Subcutaneous adipose tissue (tissue), 4 donors: ENCODE measurements around the gene RNF25. TPM values are rescaled to one million over a fixed set of nuclear protein-coding genes. Genes with fewer than 3 reads are reported as not detected.

Experiments used
- CTCF ChIP-seq: fragments of 450-650 bp; IDR thresholded peaks from one replicate; pipeline ENCODE4 v1.5.1; 2016; ENCODE audit warnings: low read depth, mild to moderate bottlenecking, control low read depth, antibody characterized with exemption, moderate library complexity
- total RNA-seq, 4 donors: library from RNA; depleted of rRNA; stranded (reverse); fragments of >200 nt; gene quantifications; one replicate each; pipeline ENCODE4 v1.1.0, GENCODE V29; 2016

Gene RNF25
- total RNA-seq, 4 donors from 2014 or later, result 7.5 to 13.7 (median 12.0) TPM

- no peak for TF ChIP-seq CTCF
These were observed 31.5 kb upstream of the RNF25 start for GRCh38 chr2:218703341-218703740.

GRCh38 chr2:218701806-218702205, 30.0 kb upstream of the RNF25 start:
- TF ChIP-seq CTCF, result no peak

DNA sequence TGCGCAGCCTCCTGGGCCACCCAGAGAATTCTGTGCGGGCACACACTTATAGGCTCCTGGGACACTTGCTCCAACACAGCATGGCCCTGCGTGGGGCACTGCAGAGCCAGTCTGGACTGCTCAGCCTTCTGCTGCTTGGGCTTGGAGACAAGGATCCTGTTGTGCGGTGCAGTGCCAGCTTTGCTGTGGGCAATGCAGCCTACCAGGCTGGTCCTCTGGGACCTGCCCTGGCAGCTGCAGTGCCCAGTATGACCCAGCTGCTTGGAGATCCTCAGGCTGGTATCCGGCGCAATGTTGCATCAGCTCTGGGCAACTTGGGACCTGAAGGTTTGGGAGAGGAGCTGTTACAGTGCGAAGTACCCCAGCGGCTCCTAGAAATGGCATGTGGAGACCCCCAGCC, 27.1 kb upstream of the RNF25 start:
- no peak for TF ChIP-seq CTCF

GRCh38 chr2:218694405-218695145, 22.8 kb upstream of the RNF25 start:
- no peak for TF ChIP-seq CTCF

DNA sequence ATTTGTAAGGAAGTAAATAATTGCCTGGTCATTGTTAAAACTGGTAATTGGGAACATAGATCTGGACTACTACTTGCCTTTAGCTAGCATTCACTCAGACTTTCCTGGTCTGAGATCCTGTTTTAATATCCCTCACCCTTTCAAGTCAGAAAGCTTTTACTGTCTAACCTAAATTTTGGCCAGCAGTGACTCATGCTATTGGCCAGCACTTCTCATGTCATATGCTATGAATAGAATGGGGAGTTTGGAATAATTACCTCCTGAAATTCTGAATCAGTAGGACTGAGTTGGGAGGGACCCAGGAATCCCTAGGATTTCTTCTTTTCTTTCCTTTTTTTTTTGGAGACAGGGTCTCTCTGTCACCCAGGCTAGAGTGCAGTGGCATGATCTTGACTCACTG, 19.4 kb upstream of the RNF25 start:
- no peak for TF ChIP-seq CTCF

GRCh38 chr2:218680061-218680460, 8.3 kb upstream of the RNF25 start:
- TF ChIP-seq CTCF, result no peak

GRCh38 chr2:218679119-218679518, 7.3 kb upstream of the RNF25 start:
- TF ChIP-seq CTCF, result no peak
